Mesothelial cell of epicardium (in vitro differentiated cells): ENCODE results near the gene MAGEA9. TPM values are rescaled to one million over a fixed set of nuclear protein-coding genes. Genes with fewer than 3 reads are reported as not detected.
"Not testable (repeated sequence)": the region's sequence is repeated elsewhere in the genome, so short reads cannot be mapped to it uniquely, and the experiment has no call there.

Experiments
- DNase-seq, 2 experiments: peaks; one replicate each; pipeline ENCODE4 v3.0.0; 2021; ENCODE audit warnings: low spot score in 2 of 2; ENCODE audit not compliant: unreplicated experiment in 2 of 2
- H3K27ac Mint-ChIP-seq: 2 replicates; pipeline ENCODE4 v1.8.0; 2021; ENCODE audit warnings: mixed read lengths
- H3K27me3 Mint-ChIP-seq: 2 replicates; pipeline ENCODE4 v1.8.0; 2021; ENCODE audit warnings: low read depth, mixed read lengths
- H3K36me3 Mint-ChIP-seq: 2 replicates; pipeline ENCODE4 v1.8.0; 2021; ENCODE audit warnings: mixed read lengths
- H3K4me1 Mint-ChIP-seq: 2 replicates; pipeline ENCODE4 v1.8.0; 2021; ENCODE audit warnings: mixed read lengths
- H3K4me3 Mint-ChIP-seq: 2 replicates; pipeline ENCODE4 v1.8.0; 2021; ENCODE audit warnings: mild to moderate bottlenecking, moderate library complexity, mixed read lengths
- H3K9me3 Mint-ChIP-seq: 2 replicates; pipeline ENCODE4 v1.8.0; 2021; ENCODE audit warnings: mixed read lengths
- total RNA-seq: library from RNA; stranded (reverse); gene quantifications from 3 replicates; pipeline ENCODE4 v1.2.1, GENCODE V29; 2021
- TF ChIP-seq, protein P1 (sequence below): fragments of 200-600 bp; sonication (generic); IDR thresholded peaks from one replicate; pipeline ENCODE4 v1.5.0; 2021; ENCODE audit warnings: antibody characterized with exemption; ENCODE audit not compliant: unreplicated experiment

The MAGEA9 gene
- total RNA-seq, 1 donor from 2014 or later = not detected

DNA sequence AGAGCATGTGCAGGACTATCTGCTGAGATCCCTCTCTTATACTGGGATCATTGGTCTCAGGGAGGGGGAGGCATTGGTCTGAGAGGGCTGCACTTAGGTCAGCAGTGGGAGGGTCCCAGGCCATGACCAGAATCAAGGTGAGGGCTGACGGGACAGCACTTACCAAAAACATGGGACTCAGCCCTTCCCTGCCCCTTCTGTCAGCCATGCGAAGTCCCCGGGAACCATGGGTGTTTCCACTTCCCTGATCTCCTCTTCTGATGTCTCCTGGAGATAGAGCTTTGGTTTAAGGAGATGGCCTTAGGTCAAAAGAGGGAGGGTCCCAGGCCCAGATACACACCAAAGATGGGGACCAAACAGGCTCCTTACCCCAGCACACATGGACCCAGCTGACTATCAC, 20.8 kb upstream of the MAGEA9 start:
- H3K27ac Mint-ChIP-seq = no peak overlapping the region
- H3K27me3 Mint-ChIP-seq = peaks cover 2% of the 10 kb centered on the region
- H3K36me3 Mint-ChIP-seq = no peaks in the 10 kb centered on the region
- TF ChIP-seq, protein P1, sequence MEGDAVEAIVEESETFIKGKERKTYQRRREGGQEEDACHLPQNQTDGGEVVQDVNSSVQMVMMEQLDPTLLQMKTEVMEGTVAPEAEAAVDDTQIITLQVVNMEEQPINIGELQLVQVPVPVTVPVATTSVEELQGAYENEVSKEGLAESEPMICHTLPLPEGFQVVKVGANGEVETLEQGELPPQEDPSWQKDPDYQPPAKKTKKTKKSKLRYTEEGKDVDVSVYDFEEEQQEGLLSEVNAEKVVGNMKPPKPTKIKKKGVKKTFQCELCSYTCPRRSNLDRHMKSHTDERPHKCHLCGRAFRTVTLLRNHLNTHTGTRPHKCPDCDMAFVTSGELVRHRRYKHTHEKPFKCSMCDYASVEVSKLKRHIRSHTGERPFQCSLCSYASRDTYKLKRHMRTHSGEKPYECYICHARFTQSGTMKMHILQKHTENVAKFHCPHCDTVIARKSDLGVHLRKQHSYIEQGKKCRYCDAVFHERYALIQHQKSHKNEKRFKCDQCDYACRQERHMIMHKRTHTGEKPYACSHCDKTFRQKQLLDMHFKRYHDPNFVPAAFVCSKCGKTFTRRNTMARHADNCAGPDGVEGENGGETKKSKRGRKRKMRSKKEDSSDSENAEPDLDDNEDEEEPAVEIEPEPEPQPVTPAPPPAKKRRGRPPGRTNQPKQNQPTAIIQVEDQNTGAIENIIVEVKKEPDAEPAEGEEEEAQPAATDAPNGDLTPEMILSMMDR = no peak
- no peak overlapping the region for H3K4me3 Mint-ChIP-seq
- H3K4me1 Mint-ChIP-seq = no peaks in the 10 kb centered on the region
- H3K9me3 Mint-ChIP-seq = peaks cover 20% of the 10 kb centered on the region
- no peak for DNase-seq

DNA sequence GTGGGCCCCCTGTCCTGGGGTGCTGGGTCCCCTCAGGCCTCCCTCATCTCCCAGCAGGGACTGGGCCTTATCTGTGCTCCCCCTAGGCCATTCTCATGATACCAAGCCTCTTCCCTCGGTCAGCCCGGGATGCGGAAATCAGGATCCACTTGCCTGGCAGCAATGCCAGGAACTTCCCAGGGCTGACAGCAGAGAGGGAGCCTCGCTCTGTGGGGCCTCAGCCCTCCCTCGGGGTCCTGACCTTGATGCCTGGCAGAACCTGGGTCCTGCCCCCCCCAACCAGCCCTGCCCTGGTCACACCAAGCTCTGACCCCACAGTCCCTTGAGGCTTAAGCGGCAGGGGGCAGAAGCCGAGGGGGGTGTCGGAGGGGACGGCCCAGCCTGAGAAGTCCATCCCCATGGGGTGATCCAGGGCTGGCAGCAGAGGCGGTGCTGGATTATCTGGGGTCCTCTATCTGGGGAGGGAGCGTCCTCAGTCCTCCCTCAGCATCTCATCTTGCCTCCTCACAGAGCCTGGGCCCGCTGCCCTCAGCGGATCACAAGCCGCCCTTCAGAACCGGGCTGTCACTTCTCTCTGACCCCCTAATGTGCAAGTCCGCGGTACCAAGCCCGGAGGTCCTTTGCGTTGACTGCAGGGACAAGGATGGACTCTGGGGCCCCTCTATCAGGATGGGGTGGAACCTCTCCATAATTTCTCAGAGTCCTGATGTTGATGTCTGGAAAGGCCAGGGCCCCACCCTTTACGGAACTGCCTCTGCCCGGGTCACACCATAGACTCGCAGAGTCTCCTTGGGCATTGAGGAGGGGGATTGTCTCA, 19.7 kb upstream of the MAGEA9 start:
- not testable (repeated sequence) for H3K27ac Mint-ChIP-seq, H3K36me3 Mint-ChIP-seq, H3K4me3 Mint-ChIP-seq, H3K27me3 Mint-ChIP-seq, H3K4me1 Mint-ChIP-seq, DNase-seq
- peaks cover 20% of the 10 kb centered on the region for H3K9me3 Mint-ChIP-seq

DNA sequence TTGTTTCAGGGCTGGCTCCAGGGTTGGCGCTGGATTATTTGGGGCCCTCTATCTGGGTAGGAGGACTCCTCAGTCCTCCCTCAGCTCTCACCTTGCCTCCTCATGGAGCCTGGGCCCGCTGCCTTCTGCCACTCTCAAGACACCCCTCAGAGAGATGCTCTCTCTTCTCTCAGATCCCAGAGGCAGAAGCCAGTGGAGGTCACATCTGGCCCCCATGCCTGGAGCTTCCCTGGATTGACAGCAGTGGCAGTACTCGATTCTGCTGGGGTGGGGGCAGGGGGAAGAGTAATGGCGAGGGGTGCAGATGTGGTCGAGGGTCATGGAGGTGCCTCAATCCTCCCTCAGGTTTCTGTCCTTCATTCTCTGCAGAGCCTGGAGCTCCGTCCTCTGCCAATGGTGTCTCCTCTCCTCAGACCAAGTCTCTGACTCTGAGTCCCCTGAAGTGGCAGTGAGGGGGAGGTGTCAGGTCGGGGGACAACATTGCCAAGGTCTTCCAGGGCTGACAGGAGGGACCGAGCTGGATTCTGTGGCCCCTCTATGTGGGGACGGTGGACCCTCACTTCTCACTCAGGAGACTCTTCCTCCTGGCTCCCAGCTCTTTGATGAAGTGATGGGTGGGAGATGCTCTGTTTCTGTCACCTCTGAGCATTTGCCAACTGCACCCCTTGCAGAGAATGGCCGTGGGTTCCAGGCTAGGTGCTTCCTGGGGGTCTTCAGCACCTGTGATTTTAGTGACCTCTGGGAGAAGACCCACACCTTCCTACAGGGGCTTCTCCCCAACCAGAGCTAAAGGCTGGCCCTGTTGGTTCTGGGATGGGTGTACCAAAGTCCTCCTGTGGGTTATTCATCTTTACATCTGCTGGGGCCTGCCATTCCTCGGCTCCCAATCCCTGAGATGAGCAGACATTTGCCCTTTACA, 18.8 kb upstream of the MAGEA9 start:
- H3K4me1 Mint-ChIP-seq = no peaks in the 10 kb centered on the region
- H3K9me3 Mint-ChIP-seq = peaks cover 20% of the 10 kb centered on the region
- H3K4me3 Mint-ChIP-seq = no peak overlapping the region
- no peaks in the 10 kb centered on the region for H3K27me3 Mint-ChIP-seq
- H3K36me3 Mint-ChIP-seq = no peaks in the 10 kb centered on the region
- no peak for DNase-seq
- H3K27ac Mint-ChIP-seq = no peak overlapping the region
- TF ChIP-seq, protein P1 = no peak

DNA sequence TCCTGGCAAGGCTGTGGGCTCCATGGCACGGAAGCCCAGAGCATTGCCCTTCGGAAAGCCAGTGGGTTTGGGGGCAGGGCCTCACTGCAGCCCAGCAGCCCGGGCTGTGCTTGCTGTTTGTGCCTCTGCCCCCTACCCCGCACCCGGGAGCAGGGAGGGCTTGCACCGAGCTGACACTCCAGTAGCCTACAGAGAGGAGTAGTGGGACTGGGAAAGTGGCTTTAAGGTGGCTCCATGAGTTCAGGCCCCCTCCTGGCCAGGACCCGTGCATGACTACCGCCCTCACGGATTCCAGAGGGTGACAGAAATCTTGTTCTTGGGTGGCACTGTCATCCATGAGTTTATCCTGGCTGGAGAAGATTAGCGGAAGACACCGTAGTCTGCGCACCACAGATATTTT, 11.4 kb upstream of the MAGEA9 start:
- H3K9me3 Mint-ChIP-seq, H3K4me1 Mint-ChIP-seq, H3K4me3 Mint-ChIP-seq, H3K27me3 Mint-ChIP-seq, H3K27ac Mint-ChIP-seq, H3K36me3 Mint-ChIP-seq, DNase-seq: not testable (repeated sequence)

DNA sequence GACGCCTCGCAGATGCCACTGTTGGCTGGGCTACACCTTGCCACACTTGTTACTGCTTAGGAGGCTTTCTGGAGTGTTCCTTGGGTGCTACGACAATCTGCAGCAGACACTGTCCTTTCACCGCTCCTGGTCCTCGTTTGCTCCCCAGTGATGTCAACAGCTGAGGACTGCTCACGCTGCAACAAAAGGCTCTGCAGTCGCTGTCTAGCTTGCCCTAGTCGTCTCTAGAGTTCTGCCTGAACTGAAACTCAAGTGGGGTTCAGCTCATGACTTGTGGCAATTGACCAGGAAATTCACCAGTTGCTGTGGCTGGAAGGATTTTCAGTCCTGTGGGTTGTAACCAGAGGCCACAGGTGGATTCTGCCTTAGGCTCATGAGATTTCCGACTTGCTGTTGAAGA, 8.7 kb upstream of the MAGEA9 start:
- H3K27me3 Mint-ChIP-seq, H3K27ac Mint-ChIP-seq, H3K4me1 Mint-ChIP-seq, H3K36me3 Mint-ChIP-seq, H3K4me3 Mint-ChIP-seq, DNase-seq, H3K9me3 Mint-ChIP-seq: not testable (repeated sequence)

DNA sequence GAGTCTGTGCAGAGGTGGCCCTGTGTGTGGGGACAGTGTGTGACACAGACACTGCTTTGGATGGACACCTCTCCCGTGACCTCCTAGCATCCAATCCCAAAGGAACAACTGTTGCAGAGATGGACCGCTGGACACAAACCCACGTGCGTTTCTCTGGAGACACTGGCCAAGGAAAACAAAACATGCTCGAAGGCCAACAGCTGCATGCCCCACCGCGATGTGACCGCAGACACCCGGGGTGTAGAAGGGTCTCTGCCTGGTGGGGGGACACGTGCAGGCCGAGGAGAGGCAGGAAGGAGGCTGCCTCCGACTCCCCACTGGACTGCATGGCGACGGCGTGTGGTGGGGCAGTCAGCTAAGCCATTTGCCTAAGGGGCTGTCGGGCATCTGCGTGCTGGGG, 8.0 kb upstream of the MAGEA9 start, which contains the start of gene HSFX1:
Gene HSFX1, plus strand, starts transcription at position 301 of the 400 bp plus-strand sequence. CDS start 614 bp downstream, outside the sequence.
- DNase-seq, H3K27ac Mint-ChIP-seq, H3K4me1 Mint-ChIP-seq, H3K27me3 Mint-ChIP-seq, H3K9me3 Mint-ChIP-seq, H3K4me3 Mint-ChIP-seq, H3K36me3 Mint-ChIP-seq: not testable (repeated sequence)

DNA sequence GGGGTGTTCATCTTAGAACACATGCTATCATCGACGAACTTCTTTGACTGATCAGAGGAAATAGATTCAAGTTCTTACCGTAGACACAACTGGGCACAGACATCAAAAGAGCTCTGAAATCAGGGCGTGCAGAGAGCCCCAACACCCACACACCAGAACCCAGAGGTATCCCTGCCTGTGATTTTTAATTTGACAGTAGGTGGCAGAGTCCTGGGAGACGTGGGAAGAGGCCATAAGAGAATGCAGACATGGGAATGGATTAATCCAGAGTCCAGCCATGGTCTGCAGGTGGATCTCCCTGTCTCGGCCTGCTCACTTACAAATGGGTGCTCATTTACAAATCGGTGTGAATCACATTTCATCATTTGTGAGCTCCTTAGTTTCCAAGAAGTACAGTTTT, 3.7 kb upstream of the MAGEA9 start:
- H3K4me1 Mint-ChIP-seq, H3K4me3 Mint-ChIP-seq, H3K9me3 Mint-ChIP-seq: not testable (repeated sequence)

DNA sequence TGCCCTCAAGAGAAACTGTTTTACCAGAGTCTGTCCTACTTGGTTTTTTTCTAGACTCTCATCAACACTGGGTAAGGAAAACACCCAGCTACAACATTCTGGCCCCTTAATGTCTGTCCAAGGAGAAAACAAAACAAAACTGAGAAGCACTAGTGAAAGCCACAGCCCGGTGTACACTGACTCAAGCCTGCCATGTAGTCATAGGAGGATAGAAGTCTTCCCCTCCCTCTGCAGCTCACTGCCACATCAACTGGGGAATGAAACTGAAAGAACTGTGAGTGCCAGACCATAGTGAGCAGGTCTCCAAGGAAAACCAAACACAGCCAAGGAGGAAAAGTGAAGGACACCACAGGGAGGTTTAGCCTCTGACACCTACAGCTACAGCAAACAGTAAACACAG, 13.8 kb downstream of the MAGEA9 start:
- H3K27me3 Mint-ChIP-seq, H3K36me3 Mint-ChIP-seq, H3K4me1 Mint-ChIP-seq, DNase-seq, H3K4me3 Mint-ChIP-seq, H3K27ac Mint-ChIP-seq: not testable (repeated sequence)
- H3K9me3 Mint-ChIP-seq = peaks cover 25% of the 10 kb centered on the region

More for the DNA sequence above, 3.7 kb upstream of the MAGEA9 start:
- H3K27me3 Mint-ChIP-seq, H3K36me3 Mint-ChIP-seq, H3K27ac Mint-ChIP-seq, DNase-seq: not testable (repeated sequence)
